VCaP (cell line): Measurements from ENCODE around the gene EBLN2.

Experiments used
- H3K27ac ChIP-seq: fragments of 450-650 bp; 2 replicates; pipeline ENCODE4 v1.5.1; 2017
- CTCF ChIP-seq: fragments of 450-650 bp; conservative IDR thresholded peaks from 2 replicates; pipeline ENCODE4 v1.5.1; 2017; ENCODE audit warnings: mild to moderate bottlenecking, moderate library complexity

The EBLN2 gene

DNA sequence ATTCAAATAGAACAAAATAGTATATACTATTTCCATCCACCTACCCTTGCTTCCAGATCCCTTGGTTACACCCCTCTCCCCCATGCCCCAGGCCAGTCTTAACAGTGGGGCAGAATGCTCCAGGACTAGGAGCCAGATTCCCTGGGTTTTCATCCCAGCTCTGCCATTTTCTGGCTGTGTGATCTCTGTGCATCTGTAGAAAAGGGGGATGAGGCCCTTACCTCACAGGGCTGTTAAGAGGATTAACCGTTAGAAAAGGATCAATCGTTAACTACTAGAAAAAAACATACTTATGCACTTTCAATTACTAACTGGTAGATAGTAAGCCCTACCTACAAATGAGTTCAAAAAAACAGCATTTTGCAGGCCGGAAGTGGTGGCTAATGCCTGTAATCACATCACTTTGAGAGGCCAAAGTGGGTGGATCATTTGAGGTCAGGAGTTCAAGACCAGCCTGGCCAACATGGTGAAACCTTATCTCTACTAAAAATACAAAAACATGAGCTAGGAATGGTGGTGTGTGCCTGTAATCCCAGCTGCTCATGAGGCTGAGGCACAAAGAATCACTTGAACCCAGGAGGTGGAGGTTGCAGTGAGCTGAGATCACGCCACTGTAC lies 11.7 kb downstream of the EBLN2 start:
- no peak for TF ChIP-seq CTCF
- no peak overlapping the region for H3K27ac ChIP-seq

- TF ChIP-seq CTCF = no peak
Observed at GRCh38 chr3:73074781-73075180, 13.3 kb downstream of the EBLN2 start.

DNA sequence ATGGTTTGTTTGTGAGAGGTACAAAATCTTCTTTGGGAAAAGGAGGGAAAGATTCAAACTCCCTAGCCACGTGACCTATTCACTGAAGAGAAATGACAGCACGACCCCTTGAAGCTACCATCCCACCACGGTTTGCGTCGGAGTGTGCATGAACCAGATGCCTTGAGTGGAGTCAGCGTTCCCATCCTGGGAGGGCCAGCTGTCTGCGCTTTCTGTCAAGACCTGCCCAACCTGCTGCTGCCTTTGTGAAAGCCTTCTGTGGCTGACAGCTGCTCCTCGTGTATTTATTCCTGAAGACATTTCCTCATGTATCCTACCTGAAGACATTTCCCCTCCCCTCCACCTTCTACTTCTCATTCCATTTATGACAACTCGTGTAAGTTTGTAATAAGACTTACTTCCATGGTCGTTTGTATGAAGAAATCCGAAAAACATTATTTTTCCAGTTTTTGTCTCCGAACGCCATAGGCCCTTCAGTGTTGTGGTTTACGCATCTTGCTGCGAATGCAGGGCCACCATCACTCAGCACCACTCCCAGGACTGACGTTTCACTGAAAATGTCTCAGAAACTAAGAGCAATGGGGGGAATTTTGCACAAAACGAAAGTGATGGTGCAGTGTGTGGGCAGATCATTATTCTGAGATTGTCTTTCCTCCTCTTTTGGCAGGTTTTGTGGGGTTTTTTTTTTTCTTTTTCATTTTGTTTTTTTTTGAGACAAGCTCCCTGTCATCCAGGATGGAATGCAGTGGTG lies 18.9 kb downstream of the EBLN2 start:
- TF ChIP-seq CTCF = no peak
- no peak overlapping the region for H3K27ac ChIP-seq

More at GRCh38 chr3:73074781-73075180, 13.3 kb downstream of the EBLN2 start:
- H3K27ac ChIP-seq = no peak overlapping the region

GRCh38 chr3:73081140-73081539 lies 19.7 kb downstream of the EBLN2 start:
- no peak for TF ChIP-seq CTCF
- H3K27ac ChIP-seq = no peak overlapping the region

- TF ChIP-seq CTCF = no peak
- H3K27ac ChIP-seq = no peak overlapping the region
Observed at GRCh38 chr3:73084170-73084569, 22.7 kb downstream of the EBLN2 start.

DNA sequence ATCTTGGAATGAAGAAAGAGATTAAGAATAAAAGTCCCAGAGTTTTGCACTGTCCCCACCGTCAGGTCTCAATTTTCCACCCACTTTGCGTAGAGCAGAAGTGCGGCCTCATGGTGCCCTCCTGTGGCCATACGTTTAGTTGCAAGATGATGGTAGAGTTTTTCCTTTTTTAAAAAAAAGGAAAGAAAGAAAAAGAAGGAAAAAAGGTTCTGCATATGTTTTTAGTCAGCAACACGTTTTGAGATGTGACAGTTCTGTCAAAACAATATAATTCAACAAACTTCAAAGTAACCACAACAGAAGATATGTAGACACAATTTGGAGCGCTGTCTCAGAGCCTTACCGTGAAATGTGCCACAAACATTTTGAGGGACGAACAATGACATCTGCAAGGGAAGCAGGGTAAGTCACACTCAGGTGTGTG lies 24.6 kb downstream of the EBLN2 start:
- peak; percentile 90 for TF ChIP-seq CTCF
- H3K27ac ChIP-seq = no peak overlapping the region

DNA sequence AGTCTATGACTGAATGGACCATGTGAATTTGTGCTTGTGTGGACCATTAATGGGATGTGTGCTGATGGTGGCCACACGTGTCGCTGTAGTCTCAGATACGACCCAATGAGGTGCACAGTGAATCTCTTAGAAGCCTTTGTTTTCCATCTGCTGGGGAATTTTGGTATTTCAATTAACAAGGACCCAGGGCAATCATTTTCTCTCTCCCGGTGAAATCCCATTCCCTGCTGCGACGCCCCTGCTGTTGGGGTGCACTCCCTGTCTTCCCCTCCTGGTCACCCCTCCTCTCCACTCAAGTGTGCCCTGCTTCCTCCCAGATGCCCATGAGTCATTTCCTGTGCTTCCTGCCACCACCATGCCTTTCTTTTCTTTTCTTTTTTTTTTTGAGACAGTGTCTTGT lies 32.7 kb downstream of the EBLN2 start:
- no peak for TF ChIP-seq CTCF
- H3K27ac ChIP-seq = no peak overlapping the region
